ENCODE data around the gene SEMA5B. TPM values are rescaled to one million over a fixed set of nuclear protein-coding genes. Genes with fewer than 3 reads are reported as not detected.

The SEMA5B gene
- total RNA-seq, 1 experiment from 2014 or later = not detected

DNA sequence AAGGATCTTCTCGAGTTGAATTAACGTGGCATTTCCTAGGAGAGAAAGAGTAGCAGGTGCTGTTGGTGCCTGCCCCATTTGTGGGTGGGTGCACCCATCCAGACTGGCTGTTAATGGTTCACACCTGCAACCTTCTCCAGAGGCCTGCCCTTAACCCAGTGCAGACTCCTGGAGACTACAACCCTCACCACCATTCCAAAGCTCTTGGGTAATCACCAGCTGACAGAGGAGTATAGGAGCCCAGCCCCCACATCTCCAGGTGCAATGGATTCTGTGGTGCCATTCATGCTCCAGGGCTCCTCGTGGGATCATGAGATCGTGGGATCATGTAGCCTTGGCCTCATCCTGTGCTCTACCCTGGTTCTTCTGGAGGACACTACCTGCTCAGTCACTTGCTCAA lies 60.2 kb downstream of the SEMA5B start:
- BruUV-seq (replicated peaks) = no TSS peak
- Mint-ChIP-seq H3K36me3 (ENCODE audit: insufficient read depth, unreplicated experiment) (no peaks in the 10 kb centered on the region), H3K27ac (ENCODE audit: unreplicated experiment) (no peak overlapping the region), H3K9me3 (ENCODE audit: low read depth, unreplicated experiment) (no peaks in the 10 kb centered on the region), H3K4me1 (ENCODE audit: low read depth, unreplicated experiment) (no peaks in the 10 kb centered on the region), H3K4me3 (ENCODE audit: low read depth, unreplicated experiment) (no peak overlapping the region), H3K27me3 (ENCODE audit: unreplicated experiment) (peaks cover 73% of the 10 kb centered on the region)
- intact Hi-C loops (cut with micrococcal nuclease; ENCODE audit: unreplicated experiment) = no loop called here
- CTCF ChIA-PET = no interaction called here
- DNase-seq = no peak
- TF ChIP-seq, protein P1, sequence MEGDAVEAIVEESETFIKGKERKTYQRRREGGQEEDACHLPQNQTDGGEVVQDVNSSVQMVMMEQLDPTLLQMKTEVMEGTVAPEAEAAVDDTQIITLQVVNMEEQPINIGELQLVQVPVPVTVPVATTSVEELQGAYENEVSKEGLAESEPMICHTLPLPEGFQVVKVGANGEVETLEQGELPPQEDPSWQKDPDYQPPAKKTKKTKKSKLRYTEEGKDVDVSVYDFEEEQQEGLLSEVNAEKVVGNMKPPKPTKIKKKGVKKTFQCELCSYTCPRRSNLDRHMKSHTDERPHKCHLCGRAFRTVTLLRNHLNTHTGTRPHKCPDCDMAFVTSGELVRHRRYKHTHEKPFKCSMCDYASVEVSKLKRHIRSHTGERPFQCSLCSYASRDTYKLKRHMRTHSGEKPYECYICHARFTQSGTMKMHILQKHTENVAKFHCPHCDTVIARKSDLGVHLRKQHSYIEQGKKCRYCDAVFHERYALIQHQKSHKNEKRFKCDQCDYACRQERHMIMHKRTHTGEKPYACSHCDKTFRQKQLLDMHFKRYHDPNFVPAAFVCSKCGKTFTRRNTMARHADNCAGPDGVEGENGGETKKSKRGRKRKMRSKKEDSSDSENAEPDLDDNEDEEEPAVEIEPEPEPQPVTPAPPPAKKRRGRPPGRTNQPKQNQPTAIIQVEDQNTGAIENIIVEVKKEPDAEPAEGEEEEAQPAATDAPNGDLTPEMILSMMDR (IDR thresholded peaks at IDR 0.05; ENCODE audit: unreplicated experiment) = no peak

- H3K4me1 Mint-ChIP-seq (ENCODE audit: low read depth, unreplicated experiment) = no peaks in the 10 kb centered on the region
- no peaks in the 10 kb centered on the region for H3K36me3 Mint-ChIP-seq (ENCODE audit: insufficient read depth, unreplicated experiment)
- TF ChIP-seq, protein P1 (IDR thresholded peaks at IDR 0.05; ENCODE audit: unreplicated experiment) = no peak
- CTCF ChIA-PET = interaction anchor here (0.6 to 1.6 kb wide), 3 partner anchors 9 to 756 kb away, joined by 3 to 4 read pairs (median 3); no protein-coding TSS in a partner anchor
- intact Hi-C loops (cut with micrococcal nuclease; ENCODE audit: unreplicated experiment) = no loop called here
- no peak for DNase-seq
- peaks cover 75% of the 10 kb centered on the region for H3K27me3 Mint-ChIP-seq (ENCODE audit: unreplicated experiment)
- H3K9me3 Mint-ChIP-seq (ENCODE audit: low read depth, unreplicated experiment) = no peaks in the 10 kb centered on the region
- BruUV-seq (replicated peaks) = no TSS peak
- no peak overlapping the region for H3K27ac Mint-ChIP-seq (ENCODE audit: unreplicated experiment)
- H3K4me3 Mint-ChIP-seq (ENCODE audit: low read depth, unreplicated experiment) = no peak overlapping the region
Observed at GRCh38 chr3:122966045-122966444, 61.5 kb downstream of the SEMA5B start.

GRCh38 chr3:122964811-122965210 lies 62.8 kb downstream of the SEMA5B start:
- CTCF ChIA-PET = interaction anchor here (1.6 kb wide), 1 partner anchor 10 kb away, joined by 4 read pairs; no protein-coding TSS in a partner anchor
- Mint-ChIP-seq H3K36me3 (ENCODE audit: insufficient read depth, unreplicated experiment) (no peaks in the 10 kb centered on the region), H3K4me3 (ENCODE audit: low read depth, unreplicated experiment) (no peak overlapping the region), H3K9me3 (ENCODE audit: low read depth, unreplicated experiment) (no peaks in the 10 kb centered on the region), H3K4me1 (ENCODE audit: low read depth, unreplicated experiment) (no peaks in the 10 kb centered on the region), H3K27me3 (ENCODE audit: unreplicated experiment) (peaks cover 65% of the 10 kb centered on the region), H3K27ac (ENCODE audit: unreplicated experiment) (no peak overlapping the region)
- intact Hi-C loops (cut with micrococcal nuclease; ENCODE audit: unreplicated experiment) = no loop called here
- TF ChIP-seq, protein P1 (IDR thresholded peaks at IDR 0.05; ENCODE audit: unreplicated experiment) = no peak
- no TSS peak for BruUV-seq (replicated peaks)
- DNase-seq = no peak

DNA sequence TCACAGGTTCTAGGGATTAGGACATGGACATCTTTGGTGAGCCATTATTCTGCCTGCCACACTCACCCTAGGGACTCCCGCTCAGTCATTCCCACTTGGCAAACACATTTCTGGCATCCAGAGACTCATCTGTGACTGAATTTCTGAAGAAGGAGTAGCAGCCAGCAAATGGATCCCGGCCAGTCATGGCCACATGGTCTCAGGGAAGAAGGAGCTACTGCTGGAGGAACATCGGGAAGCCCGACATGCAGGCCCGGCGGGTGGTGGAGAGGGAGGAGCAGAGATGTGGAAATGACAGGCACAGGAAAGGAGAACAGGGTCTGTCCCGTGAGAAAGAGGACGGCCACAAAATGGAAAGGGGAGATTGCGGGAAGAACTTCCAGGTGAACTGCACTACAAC lies 65.4 kb downstream of the SEMA5B start:
- Mint-ChIP-seq H3K27ac (ENCODE audit: unreplicated experiment) (no peak overlapping the region), H3K9me3 (ENCODE audit: low read depth, unreplicated experiment) (no peaks in the 10 kb centered on the region), H3K4me3 (ENCODE audit: low read depth, unreplicated experiment) (no peak overlapping the region), H3K4me1 (ENCODE audit: low read depth, unreplicated experiment) (peaks cover 2% of the 10 kb centered on the region), H3K36me3 (ENCODE audit: insufficient read depth, unreplicated experiment) (no peaks in the 10 kb centered on the region), H3K27me3 (ENCODE audit: unreplicated experiment) (peaks cover 45% of the 10 kb centered on the region)
- no peak for DNase-seq
- CTCF ChIA-PET = no interaction called here
- BruUV-seq (replicated peaks) = no TSS peak
- TF ChIP-seq, protein P1 (IDR thresholded peaks at IDR 0.05; ENCODE audit: unreplicated experiment) = no peak
- intact Hi-C loops (cut with micrococcal nuclease; ENCODE audit: unreplicated experiment) = no loop called here

All from Calu3 (cell line).